CD4-positive, alpha-beta T cell treated with Interleukin-17A for 4 hours (primary cell): ENCODE data around the gene MAST4.
A peak's percentile ranks its signal among the peaks of the same experiment; 100 is the strongest.
"Not testable (repeated sequence)": the region's sequence is repeated elsewhere in the genome, so short reads cannot be mapped to it uniquely, and the experiment has no call there.

Experiments used
- DNase-seq: peaks from one replicate; pipeline ENCODE4 v3.0.0-alpha.2; 2020; ENCODE audit warnings: mixed read lengths

The MAST4 gene

DNA sequence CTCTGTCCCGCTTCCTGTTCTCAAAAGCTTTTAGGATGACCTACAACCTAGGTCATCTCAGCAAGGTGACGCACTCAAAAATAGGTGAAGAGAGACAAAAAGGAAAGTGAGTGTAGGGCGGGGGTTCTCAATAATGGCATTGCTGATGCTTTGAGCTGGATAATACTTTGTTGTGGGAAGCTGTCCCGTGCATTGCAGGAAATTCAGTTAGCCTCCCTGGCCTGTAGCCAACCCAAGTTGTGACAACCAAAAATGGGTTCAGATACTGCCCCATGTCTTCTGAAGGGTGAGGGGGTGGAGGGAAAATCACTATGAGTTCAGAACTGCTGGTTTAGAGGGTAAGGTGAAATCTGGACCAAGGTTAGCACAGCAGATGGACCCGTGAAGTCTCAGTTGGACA, 151.4 kb downstream of the MAST4 start:
- DNase-seq, result no peak

DNA sequence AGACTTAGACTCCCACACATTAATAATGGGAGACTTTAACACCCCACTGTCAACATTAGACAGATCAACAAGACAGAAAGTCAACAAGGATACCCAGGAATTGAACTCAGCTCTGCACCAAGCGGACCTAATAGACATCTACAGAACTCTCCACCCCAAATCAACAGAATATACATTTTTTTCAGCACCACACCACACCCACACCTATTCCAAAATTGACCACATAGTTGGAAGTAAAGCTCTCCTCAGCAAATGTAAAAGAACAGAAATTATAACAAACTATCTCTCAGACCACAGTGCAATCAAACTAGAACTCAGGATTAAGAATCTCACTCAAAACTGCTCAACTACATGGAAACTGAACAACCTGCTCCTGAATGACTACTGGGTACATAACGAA, 156.5 kb downstream of the MAST4 start:
- DNase-seq, result not testable (repeated sequence)

- DNase-seq, result peak; percentile 31
Observed at GRCh38 chr5:66757219-66757833, 161.1 kb downstream of the MAST4 start.

DNA sequence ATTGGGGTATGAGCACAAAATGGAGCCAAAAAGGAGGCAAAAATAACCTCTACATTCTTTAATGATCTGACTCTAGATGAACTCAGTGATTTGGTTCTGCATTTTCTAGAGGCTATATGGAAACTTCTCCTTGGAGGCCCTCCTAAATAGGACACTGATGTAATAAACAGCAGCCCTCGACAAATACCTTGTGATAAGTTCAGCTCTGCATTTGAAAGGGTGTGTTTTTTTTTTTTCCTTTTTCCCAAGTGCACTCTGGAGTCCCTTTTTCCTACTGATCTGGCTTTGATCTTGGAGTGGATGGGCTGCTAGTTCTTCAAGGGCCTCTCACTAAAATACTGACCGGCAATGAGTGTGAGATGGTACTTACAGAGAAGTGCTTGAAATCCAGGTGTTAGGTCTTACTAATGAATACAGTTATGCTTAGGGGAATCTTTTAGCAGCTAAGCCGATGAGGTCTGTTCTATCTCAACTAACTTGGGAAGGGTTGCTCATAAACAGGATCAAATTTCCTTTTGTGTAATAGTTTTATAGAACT, 161.7 kb downstream of the MAST4 start:
- no peak for DNase-seq

DNA sequence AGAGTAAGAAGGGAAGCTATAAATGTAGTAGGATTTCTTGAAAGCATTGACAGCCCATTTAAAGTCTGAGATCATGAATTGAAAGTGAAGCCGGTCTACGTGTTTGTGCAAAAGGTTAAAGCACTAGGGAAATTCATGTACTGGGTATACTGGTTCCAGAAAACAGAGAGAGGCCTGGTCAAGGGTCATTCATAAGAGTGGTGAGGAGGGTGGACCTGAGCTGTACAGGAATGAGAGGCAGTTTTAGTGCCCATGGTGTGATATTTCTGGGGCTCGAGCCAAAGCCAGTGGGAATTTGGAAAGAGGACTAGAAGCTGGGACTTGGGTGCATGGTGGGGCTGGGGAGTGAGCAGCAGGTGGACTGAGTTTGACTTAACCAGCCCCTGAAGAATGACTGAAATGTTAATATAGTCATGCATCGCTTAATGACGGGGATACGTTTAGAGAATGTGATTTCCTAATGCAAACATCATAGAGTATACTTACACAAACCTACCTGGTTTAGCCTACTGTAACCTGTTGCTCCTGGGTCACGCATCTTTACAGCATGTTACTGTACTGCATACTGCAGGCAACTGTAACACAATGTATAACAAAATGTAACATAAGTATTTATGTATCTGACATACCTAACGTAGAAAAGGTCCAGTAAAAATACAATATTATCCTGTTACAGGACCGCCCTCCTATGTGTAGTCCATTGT, 173.0 kb downstream of the MAST4 start:
- no peak for DNase-seq

DNA sequence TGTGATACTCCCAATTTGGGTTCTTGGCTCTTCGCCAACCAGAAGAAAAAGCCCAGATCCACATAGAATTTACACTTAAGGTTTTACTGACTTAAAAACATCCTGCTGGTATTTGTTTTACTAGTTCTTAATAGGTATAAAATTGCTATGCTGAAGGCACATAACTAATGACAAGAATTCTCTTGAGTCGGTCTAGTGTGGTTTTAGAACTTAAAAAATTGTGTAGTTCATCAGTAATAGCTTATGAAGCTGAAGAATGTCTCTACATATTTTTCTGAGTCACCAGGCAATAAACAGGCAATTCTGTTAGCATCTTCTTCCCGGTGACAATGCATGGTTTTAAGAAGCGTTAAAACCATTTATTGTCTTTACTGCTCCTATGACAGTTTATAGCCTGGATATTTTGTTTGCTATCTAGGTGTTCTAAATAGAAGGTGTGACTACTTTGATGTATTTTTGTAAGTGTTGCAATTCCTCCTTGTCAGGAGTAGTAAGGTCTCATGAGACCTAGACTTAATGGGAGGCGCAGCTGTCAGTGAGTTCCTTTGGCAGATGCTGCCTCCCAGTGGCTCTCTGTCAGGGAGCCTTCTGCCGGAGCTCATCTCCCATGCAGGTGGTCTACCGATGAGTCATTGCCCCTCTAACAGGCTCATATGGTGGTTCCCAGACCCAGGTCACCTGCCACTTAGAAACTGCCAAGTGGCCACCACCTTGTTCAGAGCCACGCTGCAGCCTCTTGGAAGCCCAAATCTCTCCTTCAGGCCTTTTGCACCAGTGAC, 173.8 kb downstream of the MAST4 start:
- DNase-seq, result no peak

GRCh38 chr5:66777868-66778267, 181.7 kb downstream of the MAST4 start:
- DNase-seq, result no peak

DNA sequence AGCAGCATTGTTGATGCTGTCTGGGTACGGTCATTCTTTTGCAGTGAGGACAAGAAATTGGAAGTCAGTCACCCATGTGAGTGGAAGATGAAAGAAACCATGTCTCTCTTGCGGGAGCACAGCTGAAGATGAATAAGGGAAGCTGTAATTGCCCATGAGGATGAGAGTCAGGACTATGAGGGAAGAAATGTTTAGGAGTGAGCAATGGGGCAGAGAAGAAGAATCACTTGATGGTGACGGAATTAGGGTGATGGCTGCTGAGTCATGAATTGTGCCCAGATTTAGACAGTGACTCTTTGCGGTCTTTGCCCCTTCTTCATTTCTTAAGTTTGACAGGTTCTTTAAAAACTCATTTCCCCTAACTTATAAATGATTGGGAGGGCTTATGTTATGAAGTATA, 183.3 kb downstream of the MAST4 start:
- no peak for DNase-seq

GRCh38 chr5:66788556-66788955, 192.4 kb downstream of the MAST4 start:
- DNase-seq, result no peak

DNA sequence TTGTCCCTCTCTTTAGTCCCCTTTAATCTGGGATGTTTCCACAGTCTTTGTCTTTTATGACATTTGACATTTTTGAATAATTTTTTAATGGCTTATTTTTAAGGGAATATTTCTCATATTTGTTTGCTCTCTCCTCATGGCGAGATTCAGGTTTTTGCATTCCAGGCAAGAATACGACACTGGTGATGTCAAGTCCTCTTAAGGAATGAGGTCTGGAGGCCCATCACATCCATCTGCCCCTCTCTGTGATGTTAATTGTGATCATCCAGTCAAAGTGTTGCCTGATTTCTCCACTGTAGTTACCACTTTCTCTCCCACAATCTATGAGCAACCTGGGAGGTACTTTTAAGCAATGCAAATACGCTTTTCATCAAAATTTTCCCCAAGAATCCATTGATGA, 193.2 kb downstream of the MAST4 start:
- DNase-seq, result no peak

GRCh38 chr5:66793049-66793448, 196.9 kb downstream of the MAST4 start:
- no peak for DNase-seq

DNA sequence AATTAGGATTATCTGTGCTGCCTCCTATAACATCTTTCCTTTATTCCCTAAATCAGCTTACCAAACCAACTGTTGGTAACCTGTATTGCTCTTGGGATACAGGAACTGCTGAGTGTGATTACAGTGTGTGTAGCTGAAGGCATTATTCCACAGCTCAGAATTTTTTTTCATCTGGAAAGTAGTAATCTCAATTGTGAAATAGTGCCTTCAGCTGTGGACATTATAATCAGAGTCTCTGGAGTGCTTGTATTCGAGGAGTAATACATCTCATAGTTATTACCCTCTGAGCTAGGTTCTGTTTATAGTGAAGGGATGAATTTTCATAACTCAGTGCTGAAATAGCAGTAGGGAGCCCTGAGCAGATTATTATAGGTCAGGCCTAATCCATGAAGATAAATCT, 199.5 kb downstream of the MAST4 start:
- no peak for DNase-seq

- no peak for DNase-seq
Observed at GRCh38 chr5:66796305-66797292, 200.4 kb downstream of the MAST4 start.

DNA sequence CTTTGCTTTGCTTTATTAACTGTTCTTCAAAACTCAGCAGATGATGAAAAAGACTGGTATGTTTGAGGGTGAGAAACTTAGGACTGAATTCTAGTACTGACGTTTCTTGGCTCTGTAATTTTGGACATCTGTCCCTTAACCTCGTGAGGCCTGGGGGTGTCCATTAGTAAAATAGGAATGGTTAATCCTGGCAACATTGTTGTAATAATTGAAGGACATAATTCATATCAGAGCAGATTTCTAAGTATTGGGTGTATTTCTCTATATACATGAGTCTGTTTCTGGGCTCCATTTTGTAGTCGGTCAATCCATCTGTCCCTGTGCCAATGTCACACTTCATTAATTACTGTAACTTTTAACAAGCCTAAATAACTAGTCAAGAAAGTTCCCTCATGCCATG, 206.7 kb downstream of the MAST4 start:
- DNase-seq, result no peak

DNA sequence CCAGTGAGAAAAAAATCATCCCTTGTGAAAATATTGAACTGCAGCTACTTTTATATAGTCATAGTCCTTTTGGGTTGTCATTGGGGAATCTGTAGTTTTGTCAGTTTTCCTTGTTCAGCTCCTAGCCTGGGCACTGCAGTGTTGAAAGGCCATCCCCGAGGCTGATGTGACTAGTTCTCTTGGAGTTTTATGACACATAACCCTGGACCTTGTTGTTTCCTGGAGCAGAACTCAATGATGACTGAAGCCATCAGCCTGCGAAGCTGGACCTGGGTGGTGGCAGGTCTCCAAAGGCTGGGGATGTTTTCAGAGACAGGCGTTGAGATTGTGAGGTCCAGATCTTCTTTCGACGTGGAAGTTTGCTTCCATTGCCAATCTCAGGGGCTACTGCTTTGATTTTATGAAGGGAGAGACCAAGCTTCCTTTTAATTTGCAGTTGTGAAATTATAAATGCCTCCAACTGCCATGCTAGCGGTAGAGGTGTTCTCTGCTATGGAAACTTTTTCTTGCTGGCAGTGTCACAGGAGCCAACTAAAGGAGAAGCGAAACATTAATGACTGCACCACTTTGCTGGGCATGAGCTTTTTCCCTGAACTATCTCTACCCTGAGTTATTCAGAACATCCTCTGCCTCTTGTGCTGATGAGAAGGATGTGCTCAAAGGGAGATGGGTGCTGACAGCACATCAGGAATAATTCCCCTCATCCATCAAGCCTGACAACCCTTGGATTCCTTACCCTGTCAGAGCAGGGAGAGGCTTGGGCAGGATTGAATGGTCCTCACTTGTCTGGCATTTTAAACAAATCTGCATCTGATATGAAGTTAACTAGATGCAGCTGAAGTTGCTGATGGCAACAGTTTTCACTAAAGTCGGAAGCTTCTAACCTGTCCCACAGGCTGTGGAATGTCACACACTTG, 209.6 kb downstream of the MAST4 start:
- no peak for DNase-seq

DNA sequence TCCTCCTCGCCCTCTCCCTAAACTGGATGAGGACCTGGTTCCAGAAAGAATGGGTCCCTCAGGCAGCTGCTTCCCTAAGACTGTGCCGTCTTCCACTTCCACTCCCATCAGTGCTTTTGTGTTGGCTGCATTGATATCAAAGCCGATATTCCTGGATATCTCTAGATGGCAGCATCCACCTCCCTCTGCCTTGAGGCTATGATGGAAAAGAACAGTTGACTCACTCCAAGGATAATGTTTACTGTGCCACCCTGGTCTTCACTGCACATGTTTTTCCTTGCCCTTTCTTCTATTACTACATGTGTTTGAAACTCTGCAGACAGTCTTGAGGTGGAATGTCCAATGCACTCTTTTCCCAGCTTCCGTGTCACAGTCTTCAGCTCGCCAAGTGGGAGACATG, 211.6 kb downstream of the MAST4 start:
- DNase-seq, result no peak

- DNase-seq, result no peak
Observed at GRCh38 chr5:66808663-66809062, 212.5 kb downstream of the MAST4 start.

- no peak for DNase-seq
Observed at GRCh38 chr5:66810151-66810550, 214.0 kb downstream of the MAST4 start.

DNA sequence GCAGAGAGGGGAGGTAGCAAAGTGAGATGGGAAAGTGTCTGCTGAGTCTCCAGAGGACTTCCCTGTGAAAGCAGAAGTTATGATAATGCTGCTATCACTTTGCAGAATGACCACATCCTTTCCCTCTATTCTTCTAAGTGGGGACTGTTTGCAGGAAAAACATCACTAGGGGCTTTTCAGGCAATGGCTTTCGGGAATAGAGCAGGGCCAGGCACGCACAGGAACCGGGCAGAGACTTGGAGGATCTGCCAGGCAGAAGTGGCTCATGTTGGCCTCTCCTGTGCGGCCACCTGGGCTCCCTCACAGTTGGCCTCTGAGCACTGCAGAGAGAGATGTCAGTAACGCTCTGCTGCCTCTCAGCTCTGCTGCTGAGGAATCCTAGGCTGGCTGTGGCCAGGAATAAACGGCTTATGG, 214.7 kb downstream of the MAST4 start:
- DNase-seq, result no peak

- DNase-seq, result no peak
Observed at GRCh38 chr5:66812291-66812690, 216.1 kb downstream of the MAST4 start.

GRCh38 chr5:66813306-66813705, 217.1 kb downstream of the MAST4 start:
- DNase-seq, result no peak
